GM19193 (cell line): ENCODE data around the gene TBC1D1.

Experiments used
- POLR2A ChIP-seq: IDR thresholded peaks from 4 replicates; pipeline ENCODE4 v1.6.1; 2011; ENCODE audit not compliant: insufficient read depth, insufficient read length; ENCODE audit errors: extremely low read depth

Gene TBC1D1

GRCh38 chr4:37981425-37981824 is 90.5 kb downstream of the TBC1D1 start:
- TF ChIP-seq POLR2A = no peak

DNA sequence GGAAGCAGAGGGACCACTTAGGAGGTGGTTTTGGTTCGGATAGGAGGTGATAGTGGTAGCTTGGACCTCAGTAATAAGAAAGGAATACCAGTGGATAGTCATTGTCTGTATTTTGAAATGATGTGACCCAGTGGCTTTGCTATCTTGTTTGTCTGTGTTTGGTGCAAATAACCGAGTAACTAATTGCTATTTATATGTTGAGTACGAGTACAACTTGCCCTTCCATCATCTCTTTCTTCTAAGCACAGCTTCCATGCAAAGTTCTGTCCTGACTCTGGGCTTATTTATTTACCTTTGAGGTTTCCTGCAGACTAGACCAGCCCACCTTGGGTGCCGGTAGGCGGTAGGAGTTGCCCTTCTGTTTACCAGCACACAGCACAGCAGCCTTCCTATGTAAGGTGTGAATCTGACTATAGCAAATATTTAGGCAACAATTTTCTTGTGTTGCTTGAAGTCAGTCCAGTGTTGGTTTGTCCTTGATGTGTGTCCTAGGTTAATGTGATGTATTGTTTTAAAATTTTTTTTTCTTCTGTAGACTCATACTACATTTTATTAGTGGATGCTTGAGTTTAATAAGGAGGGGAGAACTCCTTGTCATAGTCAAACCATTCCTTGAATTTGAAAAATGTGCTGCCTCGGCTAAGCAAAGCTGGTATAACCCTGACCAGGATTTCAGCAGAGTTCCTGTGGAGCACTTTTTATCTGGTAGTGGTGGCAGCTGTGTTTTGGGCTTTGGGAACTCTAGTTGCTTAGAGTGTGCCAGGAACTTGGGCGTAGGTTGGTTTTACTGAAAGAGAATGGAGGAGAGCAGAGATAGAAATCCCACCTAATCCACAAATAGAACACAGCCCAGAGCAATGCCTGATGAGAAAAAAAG is 91.2 kb downstream of the TBC1D1 start:
- TF ChIP-seq POLR2A = no peak

GRCh38 chr4:37982736-37983135 is 91.9 kb downstream of the TBC1D1 start:
- TF ChIP-seq POLR2A = no peak

DNA sequence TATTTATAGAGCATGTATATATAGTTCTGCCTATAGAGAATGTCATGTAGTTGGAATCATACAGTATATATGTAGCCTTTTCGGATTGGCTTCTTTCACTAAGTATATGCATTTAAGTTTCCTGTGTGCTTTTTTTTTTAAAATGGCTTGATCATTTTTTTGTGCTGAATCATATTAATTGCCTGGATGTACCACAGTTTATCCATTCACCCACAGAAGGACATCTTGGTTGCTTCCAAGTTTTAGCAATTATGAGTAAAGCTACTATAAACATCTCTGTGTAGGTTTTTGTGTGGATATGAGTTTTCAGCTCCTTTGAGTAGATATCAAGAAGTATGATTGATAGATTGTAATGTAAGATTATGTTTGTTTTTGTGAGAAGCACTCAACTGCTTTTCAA is 93.1 kb downstream of the TBC1D1 start:
- TF ChIP-seq POLR2A = no peak

- TF ChIP-seq POLR2A = no peak
Observed at GRCh38 chr4:37985730-37986275, 94.9 kb downstream of the TBC1D1 start.

DNA sequence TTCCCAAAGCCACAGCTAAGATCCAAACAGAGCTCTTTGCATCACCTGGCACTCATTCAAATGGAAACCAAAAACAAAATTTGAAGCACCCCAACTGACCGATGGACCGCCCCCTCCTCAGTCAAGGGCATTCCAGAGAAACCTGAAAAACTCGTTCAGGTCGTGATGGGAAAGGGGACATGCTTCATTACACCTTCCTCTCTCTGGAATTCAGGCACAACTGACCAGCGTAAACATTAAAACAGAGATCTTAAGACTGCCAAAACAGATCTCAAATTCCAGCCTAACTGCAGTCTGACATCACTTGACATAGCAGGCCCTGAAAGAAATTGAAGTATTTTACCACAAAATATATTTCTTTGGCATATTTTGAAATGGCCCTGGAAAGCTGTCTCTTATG is 97.8 kb downstream of the TBC1D1 start:
- no peak for TF ChIP-seq POLR2A

DNA sequence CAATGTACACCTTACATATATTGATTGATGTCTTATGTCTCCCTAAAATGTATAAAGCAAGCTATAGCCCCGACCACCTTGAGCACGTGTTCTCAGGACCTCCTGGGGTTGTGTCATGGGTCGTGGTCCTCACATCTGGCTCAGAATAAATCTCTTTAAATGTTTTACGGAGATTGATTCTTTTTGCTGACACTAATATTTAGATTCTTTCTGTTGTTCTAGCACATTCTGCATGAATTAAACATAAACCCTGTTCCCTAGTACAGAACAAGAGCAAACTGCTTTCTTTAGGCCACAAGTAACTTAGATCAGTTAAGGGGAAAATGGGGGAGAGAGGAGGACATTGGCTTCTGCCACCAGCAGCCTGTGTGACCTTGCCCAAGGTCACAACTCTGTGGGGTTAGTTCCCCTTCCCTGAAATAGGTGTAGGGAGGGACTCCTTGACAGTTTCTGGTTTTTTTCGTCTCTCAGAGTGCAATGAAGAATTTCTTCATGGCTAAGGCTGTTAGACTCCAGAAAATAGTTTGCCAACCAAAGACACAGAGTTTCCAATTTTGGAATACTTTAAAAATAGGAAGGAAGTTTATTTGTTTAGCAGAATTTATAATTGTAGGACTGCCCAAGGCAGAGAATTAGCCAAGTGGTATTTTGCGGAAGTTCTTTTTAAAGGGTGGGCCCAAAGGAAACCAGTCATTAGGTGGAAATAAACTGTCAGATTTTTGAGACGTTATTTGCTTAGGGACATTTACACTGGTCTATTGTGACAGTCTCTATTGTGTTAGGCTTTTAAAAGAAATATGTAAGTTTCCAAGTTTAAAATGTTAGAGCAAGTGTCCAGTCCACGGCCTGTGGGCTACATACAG is 98.7 kb downstream of the TBC1D1 start:
- TF ChIP-seq POLR2A = no peak

DNA sequence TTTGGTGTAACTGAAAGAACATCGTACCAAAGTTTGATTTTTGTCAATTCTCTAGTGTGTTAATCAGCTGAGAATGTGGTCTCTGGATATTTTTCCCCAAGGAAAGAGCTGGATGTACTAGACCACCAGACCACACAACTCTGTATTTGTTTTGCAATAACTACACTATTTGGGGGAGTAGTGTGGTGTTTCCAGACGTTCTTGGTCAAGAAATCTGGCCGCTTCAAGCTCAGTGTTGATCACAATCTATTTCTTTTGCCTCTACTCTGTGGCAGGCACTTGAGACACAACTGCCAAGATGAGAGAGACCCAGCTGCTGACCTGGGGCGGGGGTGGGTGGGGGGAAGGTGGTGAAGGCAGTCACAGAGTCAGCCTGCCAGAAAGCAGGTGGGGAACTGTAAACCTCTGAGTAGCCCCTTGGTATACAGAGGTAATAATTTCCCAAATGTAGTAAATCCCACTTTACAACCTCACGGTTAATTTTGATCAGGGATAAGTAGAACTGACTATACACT is 99.9 kb downstream of the TBC1D1 start:
- no peak for TF ChIP-seq POLR2A

GRCh38 chr4:37991623-37992410 is 100.9 kb downstream of the TBC1D1 start:
- TF ChIP-seq POLR2A = no peak

DNA sequence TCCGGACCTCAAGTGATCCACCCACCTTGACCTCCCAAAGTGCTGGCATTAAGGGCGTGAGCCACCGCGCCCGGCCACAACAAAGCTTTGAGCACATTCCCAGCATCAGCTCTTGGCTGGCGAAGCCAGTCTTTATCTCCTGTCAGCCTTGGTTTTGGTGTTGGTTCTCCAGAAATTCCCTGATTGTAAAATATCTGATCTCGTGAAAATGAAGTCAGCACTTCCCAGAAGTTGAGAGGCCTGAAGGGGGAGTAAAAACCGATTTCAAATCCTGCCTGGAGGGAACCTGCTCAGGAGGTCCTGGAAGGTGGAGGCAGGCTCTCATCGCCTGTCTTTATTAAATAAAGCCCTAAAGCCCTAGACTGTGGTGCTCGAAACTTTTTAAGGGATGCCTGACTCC is 102.9 kb downstream of the TBC1D1 start:
- no peak for TF ChIP-seq POLR2A

- TF ChIP-seq POLR2A = no peak
Observed at GRCh38 chr4:37994569-37994968, 103.7 kb downstream of the TBC1D1 start.

GRCh38 chr4:37995299-37995821 is 104.5 kb downstream of the TBC1D1 start:
- no peak for TF ChIP-seq POLR2A

GRCh38 chr4:37995981-37996775 is 105.3 kb downstream of the TBC1D1 start:
- no peak for TF ChIP-seq POLR2A
